HL-60 (cell line): ENCODE data around the gene EPB41L4B.

ENCODE experiments used
- DNase-seq, 2 experiments: peaks; one replicate each; pipeline ENCODE4 v3.0.0-alpha.2; 2010 to 2020; ENCODE audit warnings: low read depth in 1 of 2, low spot score in 1 of 2
- H3K27ac ChIP-seq: fragments of 250-450 bp; sonication (Bioruptor Pico); replicated peaks from 2 replicates; pipeline ENCODE4 v1.5.1; 2020; ENCODE audit warnings: mild to moderate bottlenecking, moderate library complexity
- H3K27me3 ChIP-seq: fragments of 250-450 bp; sonication (Bioruptor Pico); 2 replicates; pipeline ENCODE4 v1.5.1; 2021; ENCODE audit warnings: mild to moderate bottlenecking, moderate library complexity; ENCODE audit not compliant: insufficient read depth, poor library complexity, severe bottlenecking
- H3K4me3 ChIP-seq: replicated peaks from 2 replicates; pipeline ENCODE4 v1.5.1; 2011; ENCODE audit warnings: mild to moderate bottlenecking, control low read depth, low read length; ENCODE audit not compliant: insufficient read depth
- CTCF ChIP-seq: IDR thresholded peaks from one replicate; pipeline ENCODE4 v1.5.1; 2011; ENCODE audit warnings: low read length, control low read depth, inconsistent platforms; ENCODE audit not compliant: insufficient read depth
- GABPA ChIP-seq: IDR thresholded peaks from 2 replicates; pipeline ENCODE4 v1.6.1; 2012; ENCODE audit warnings: low read depth
- POLR2AphosphoS5 ChIP-seq: IDR thresholded peaks from 2 replicates; pipeline ENCODE4 v1.6.1; 2012; ENCODE audit warnings: low read depth
- REST ChIP-seq: IDR thresholded peaks from 2 replicates; pipeline ENCODE4 v1.6.1; 2012; ENCODE audit warnings: low read depth; ENCODE audit not compliant: insufficient replicate concordance
- SPI1 ChIP-seq: IDR thresholded peaks from 2 replicates; pipeline ENCODE4 v1.6.1; 2012; ENCODE audit warnings: low read depth, mild to moderate bottlenecking, borderline replicate concordance

EPB41L4B gene

GRCh38 chr9:109158651-109159050 lies 162.2 kb downstream of the EPB41L4B start:
- H3K4me3 ChIP-seq: no peak overlapping the region
- no peaks in the 10 kb centered on the region for H3K27me3 ChIP-seq
- no peak for TF ChIP-seq REST
- TF ChIP-seq POLR2AphosphoS5: no peak
- TF ChIP-seq SPI1: no peak
- TF ChIP-seq CTCF: no peak
- TF ChIP-seq GABPA: no peak
- H3K27ac ChIP-seq: no peak overlapping the region
- DNase-seq: no peak

- no peak for DNase-seq
- no peak overlapping the region for H3K27ac ChIP-seq
- H3K27me3 ChIP-seq: no peaks in the 10 kb centered on the region
- H3K4me3 ChIP-seq: no peak overlapping the region
- TF ChIP-seq POLR2AphosphoS5 (no peak), CTCF (no peak), SPI1 (no peak), REST (no peak), GABPA (no peak)
These were observed 164.2 kb downstream of the EPB41L4B start for GRCh38 chr9:109156708-109157107.

- Histone ChIP-seq H3K4me3 (no peak overlapping the region), H3K27ac (no peak overlapping the region), H3K27me3 (no peaks in the 10 kb centered on the region)
- no peak for DNase-seq
- no peak for TF ChIP-seq CTCF
- TF ChIP-seq SPI1: no peak
These were observed 169.8 kb downstream of the EPB41L4B start for GRCh38 chr9:109150925-109151545.

- Histone ChIP-seq H3K27ac (no peak overlapping the region), H3K27me3 (no peaks in the 10 kb centered on the region), H3K4me3 (no peak overlapping the region)
- no peak for TF ChIP-seq GABPA
- TF ChIP-seq POLR2AphosphoS5: no peak
- no peak for TF ChIP-seq SPI1
- no peak for TF ChIP-seq REST
- no peak for TF ChIP-seq CTCF
- DNase-seq: no peak
These were observed 171.1 kb downstream of the EPB41L4B start for GRCh38 chr9:109149722-109150121.
